ENCODE data around the gene ATN1.
"Not testable (repeated sequence)": the region's sequence is repeated elsewhere in the genome, so short reads cannot be mapped to it uniquely, and the experiment has no call there.

ATN1 gene

GRCh38 chr12:6904280-6905276, 23.2 kb upstream of the ATN1 start, which contains the start of gene LRRC23:
Gene LRRC23, plus strand, starts transcription at chr12:6904822. Its CDS starts 812 bp downstream, at chr12:6905634.
- DNase-seq, result peak; percentile 94

- DNase-seq, result no peak
Measured at GRCh38 chr12:6905414-6906040, 22.2 kb upstream of the ATN1 start.

- DNase-seq, result not testable (repeated sequence)
Measured at GRCh38 chr12:6908141-6908540, 19.6 kb upstream of the ATN1 start.

GRCh38 chr12:6909421-6910145, 18.2 kb upstream of the ATN1 start:
- DNase-seq, result no peak

GRCh38 chr12:6912164-6912935, 15.4 kb upstream of the ATN1 start:
- no peak for DNase-seq

GRCh38 chr12:6914246-6914946, 13.4 kb upstream of the ATN1 start, which contains the start of gene ENO2:
Gene ENO2, plus strand, starts transcription at chr12:6914580. Its CDS starts 1,253 bp downstream, at chr12:6915833.
- peak; percentile 52 for DNase-seq

GRCh38 chr12:6914947-6915788, 12.6 kb upstream of the ATN1 start:
- no peak for DNase-seq

GRCh38 chr12:6915789-6916285, 11.9 kb upstream of the ATN1 start:
- no peak for DNase-seq

GRCh38 chr12:6916426-6917200, 11.1 kb upstream of the ATN1 start:
- DNase-seq, result no peak

GRCh38 chr12:6917491-6918231, 10.1 kb upstream of the ATN1 start:
- no peak for DNase-seq

- no peak for DNase-seq
Measured at GRCh38 chr12:6919588-6919987, 8.2 kb upstream of the ATN1 start.

- DNase-seq, result no peak
Measured at GRCh38 chr12:6921539-6921938, 6.2 kb upstream of the ATN1 start.

- no peak for DNase-seq
Measured at GRCh38 chr12:6921996-6922946, 5.5 kb upstream of the ATN1 start.

- DNase-seq, result no peak
Measured at GRCh38 chr12:6923003-6923732, 4.6 kb upstream of the ATN1 start.

GRCh38 chr12:6923851-6924250, 3.9 kb upstream of the ATN1 start:
- DNase-seq, result no peak

- no peak for DNase-seq
Measured at GRCh38 chr12:6925239-6925539, 2.6 kb upstream of the ATN1 start.

All from NCI-H526 treated with DMSO at 0.1 percent for 48 hours (cell line).